ENCODE results near the gene ROR1.

- TF ChIP-seq EZH2 (IDR thresholded peaks at IDR 0.05; ENCODE audit: borderline replicate concordance, control insufficient read depth, low read depth, low read length) (no peak), POLR2AphosphoS5 (IDR thresholded peaks at IDR 0.05; ENCODE audit: low read length) (no peak), TAF1 (IDR thresholded peaks at IDR 0.05; ENCODE audit: borderline replicate concordance, low read depth, low read length) (no peak), NR2C2 (IDR thresholded peaks at IDR 0.05; ENCODE audit: borderline replicate concordance, control insufficient read depth, insufficient read length, low read depth) (no peak), CHD4 (IDR thresholded peaks at IDR 0.05) (no peak), E2F4 (IDR thresholded peaks at IDR 0.05; ENCODE audit: low read depth, low read length) (no peak), RUNX3 (IDR thresholded peaks at IDR 0.05; ENCODE audit: low read length) (no peak), BHLHE40 (IDR thresholded peaks at IDR 0.05; ENCODE audit: borderline replicate concordance in 1 of 2, low read depth in 2 of 2, low read length in 1 of 2) (no peak)
Observed at GRCh38 chr1:63954187-63954586, 180.4 kb downstream of the ROR1 start.
